ENCODE measurements around the gene GNAI2.
"Not testable (repeated sequence)": the region's sequence is repeated elsewhere in the genome, so short reads cannot be mapped to it uniquely, and the experiment has no call there.

The GNAI2 gene

DNA sequence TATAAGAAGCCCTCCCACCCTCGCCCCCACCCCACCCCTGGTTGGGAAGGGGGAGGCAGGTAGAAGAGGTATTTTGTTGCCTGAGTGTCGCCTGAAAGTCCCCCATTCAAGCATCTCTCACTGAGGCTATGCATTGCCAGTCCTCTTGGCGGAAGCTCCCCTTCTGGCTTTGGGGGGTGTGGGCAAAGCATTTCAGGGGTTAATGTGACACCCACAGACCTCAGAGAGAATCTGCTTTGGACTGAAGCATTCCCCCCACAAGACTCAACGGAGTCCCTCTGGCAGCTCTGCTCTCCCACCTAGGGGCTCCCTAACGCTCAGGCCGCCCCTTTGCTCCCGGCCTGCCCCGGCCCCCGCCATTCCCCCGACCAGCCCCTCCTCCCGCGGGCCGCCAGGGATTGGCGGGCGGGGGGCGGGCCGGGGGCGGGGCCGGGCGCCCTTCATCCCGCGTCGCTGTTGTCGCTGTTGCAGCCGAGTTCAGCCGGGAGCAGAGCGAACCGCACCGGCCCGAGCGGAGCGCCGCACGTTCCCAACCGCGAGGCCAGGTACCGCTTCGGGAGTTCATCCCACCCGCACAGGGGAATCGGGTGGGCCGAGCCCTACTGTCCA lies 31.1 kb upstream of the GNAI2 start, which contains the start of gene SLC38A3:
Gene SLC38A3, plus strand, starts transcription at position 468 of the 609 bp plus-strand sequence. CDS start 8,929 bp downstream, outside the sequence.
- no peak for DNase-seq (ENCODE audit: low spot score)

GRCh38 chr3:50205413-50206276 lies 30.4 kb upstream of the GNAI2 start:
- DNase-seq (ENCODE audit: low spot score) = no peak

- DNase-seq (ENCODE audit: low spot score) = no peak
Measured at GRCh38 chr3:50207359-50208042, 28.5 kb upstream of the GNAI2 start.

DNA sequence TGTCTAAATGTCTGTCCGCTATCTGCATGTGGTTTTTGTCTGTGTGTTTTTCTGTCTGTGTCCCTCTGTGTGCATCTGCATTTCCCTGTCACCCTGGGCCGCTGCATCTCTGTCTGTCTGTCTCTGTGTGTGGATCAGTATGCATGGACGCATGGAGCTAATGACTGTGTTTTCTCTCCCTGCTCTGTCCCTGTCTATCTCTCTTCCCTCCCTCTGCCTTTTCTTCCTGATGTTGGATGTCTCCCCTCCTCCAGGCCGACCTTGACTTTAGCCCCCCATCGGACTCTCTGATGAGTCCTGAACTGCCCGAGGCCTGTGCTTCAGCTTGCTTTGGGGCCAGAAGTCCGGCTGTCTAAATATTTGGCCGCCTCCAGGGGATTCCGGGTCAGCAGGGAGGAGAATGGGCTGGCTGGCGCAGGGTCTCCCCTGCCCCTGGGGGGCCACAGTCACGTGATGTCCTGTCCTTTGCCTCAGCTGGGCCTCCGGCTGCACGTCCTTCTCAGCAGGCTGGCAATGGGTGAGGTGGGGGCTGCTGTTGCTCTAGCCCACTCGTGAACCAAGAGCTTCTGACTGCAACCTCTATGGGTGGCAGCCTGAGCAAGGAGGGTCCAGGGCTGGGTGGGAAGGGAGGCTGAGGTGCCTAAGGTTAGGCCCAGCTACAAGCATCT lies 27.2 kb upstream of the GNAI2 start:
- DNase-seq (ENCODE audit: low spot score) = no peak

- DNase-seq (ENCODE audit: low spot score) = no peak
Measured at GRCh38 chr3:50210176-50210509, 25.9 kb upstream of the GNAI2 start.

DNA sequence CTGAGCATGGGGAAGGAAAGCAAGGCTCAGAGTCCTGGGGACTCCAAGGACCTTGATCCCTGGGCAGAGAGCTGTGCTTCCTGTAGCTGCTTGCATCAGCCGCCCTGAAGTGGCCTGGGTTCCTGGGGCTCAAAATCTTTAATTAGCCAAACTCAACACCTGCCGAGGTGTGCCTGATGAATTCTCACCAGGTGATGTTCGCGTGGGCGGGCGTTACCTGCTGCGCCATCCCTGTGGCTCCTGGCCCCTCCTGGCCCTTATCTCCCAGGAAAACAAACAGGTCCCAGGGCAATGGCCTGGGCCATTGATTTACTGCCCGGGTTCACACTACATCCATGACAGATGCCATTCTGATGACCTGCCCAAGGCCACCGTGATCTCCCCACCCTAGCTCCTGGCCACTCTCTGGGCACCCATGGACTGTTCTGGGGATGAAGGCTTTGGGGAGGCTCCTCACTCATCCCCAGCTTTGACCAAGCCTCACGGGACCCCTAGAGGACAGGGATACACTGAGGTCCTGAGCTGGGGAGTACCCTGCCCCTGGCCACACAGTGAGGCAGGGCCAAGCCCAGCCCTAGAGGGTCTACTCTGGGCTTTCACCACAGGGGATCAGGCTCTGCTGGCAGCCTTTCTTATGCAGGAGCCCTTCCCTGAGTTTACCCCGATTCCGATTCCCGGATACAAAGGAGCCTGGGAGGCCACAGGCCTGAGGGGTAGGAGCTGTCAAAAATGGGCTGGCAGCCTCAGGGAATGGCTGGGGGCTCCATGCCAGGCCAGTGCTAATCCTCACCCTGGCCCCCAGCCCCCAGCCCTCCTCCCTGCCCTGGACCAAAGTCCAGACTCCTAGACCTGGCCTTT lies 25.3 kb upstream of the GNAI2 start:
- no peak for DNase-seq (ENCODE audit: low spot score)

- not testable (repeated sequence) for DNase-seq (ENCODE audit: low spot score)
Measured at GRCh38 chr3:50211368-50211717, 24.7 kb upstream of the GNAI2 start.

DNA sequence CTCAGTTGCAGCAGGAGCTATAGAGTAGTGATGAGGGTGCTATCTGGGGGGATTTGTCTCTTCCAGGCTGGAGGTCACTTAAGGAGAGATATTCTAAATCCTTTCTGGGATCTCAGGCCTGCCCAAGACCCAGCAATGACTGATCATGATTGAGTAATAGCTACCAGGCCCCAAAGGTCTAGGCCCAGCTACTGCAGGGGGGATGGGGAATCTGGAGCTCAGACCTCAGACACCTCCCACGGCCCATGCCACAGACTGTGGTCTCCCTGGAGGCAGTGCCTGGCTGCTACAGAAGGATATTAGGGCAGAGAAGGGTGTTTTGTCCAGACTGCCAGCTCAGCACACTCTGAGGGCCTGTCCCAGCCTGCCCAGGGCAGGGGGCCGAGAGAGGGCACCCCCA lies 24.1 kb upstream of the GNAI2 start:
- no peak for DNase-seq (ENCODE audit: low spot score)

GRCh38 chr3:50212502-50212901 lies 23.5 kb upstream of the GNAI2 start:
- DNase-seq (ENCODE audit: low spot score) = no peak

DNA sequence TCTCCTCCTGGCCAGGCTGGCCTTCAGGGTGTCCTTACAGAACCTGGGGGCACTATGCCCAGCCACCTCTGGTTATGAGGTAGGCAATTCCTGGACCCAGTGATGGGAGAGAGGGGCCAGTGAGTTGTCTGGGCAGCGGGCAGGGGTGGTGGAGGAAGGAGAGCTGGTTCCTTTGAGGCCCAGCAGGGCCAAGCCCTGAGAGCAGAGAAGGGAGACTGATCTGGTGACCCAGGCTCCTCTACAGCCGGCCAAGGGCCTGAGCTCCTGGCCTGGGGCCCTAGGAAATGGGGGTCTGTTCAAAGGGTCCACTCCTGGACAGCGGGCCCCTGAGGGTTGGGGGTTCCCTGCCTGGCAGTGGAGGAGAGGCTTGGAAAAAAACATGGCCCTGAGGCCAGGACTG lies 23.0 kb upstream of the GNAI2 start:
- no peak for DNase-seq (ENCODE audit: low spot score)

GRCh38 chr3:50213373-50213772 lies 22.6 kb upstream of the GNAI2 start:
- DNase-seq (ENCODE audit: low spot score) = no peak

- DNase-seq (ENCODE audit: low spot score) = no peak
Measured at GRCh38 chr3:50214824-50215223, 21.2 kb upstream of the GNAI2 start.

GRCh38 chr3:50215529-50215928 lies 20.5 kb upstream of the GNAI2 start:
- no peak for DNase-seq (ENCODE audit: low spot score)

DNA sequence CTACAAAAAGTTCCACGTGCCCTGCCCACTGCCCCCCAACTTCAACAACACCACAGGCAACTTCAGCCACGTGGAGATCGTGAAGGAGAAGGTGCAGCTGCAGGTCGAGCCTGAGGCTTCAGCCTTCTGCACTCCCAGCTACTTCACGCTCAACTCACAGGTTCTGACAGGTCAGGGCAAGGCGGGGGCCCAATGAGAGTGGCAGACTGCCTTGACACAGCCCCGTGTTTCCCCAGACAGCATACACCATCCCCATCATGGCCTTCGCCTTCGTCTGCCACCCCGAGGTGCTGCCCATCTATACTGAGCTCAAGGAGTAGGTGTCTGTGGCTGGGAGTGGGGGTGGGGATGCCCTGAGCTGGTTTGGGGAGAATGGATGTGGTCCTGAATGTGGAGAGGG lies 18.3 kb upstream of the GNAI2 start:
- DNase-seq (ENCODE audit: low spot score) = no peak

- DNase-seq (ENCODE audit: low spot score) = no peak
Measured at GRCh38 chr3:50218448-50218847, 17.6 kb upstream of the GNAI2 start.

- no peak for DNase-seq (ENCODE audit: low spot score)
Measured at GRCh38 chr3:50219285-50219684, 16.7 kb upstream of the GNAI2 start.

GRCh38 chr3:50220109-50220508 lies 15.9 kb upstream of the GNAI2 start:
- DNase-seq (ENCODE audit: low spot score) = no peak

- DNase-seq (ENCODE audit: low spot score) = no peak
Measured at GRCh38 chr3:50221051-50221410, 15.0 kb upstream of the GNAI2 start.

- no peak for DNase-seq (ENCODE audit: low spot score)
Measured at GRCh38 chr3:50221411-50222168, 14.4 kb upstream of the GNAI2 start.

- no peak for DNase-seq (ENCODE audit: low spot score)
Measured at GRCh38 chr3:50222169-50222528, 13.9 kb upstream of the GNAI2 start.

- DNase-seq (ENCODE audit: low spot score) = no peak
Measured at GRCh38 chr3:50224639-50225038, 11.4 kb upstream of the GNAI2 start.

All from hematopoietic multipotent progenitor cell treated with erythropoietin and hydrocortisone succinate and interleukin-3 and kit ligand, for 17 days (in vitro differentiated cells).